Measurements from ENCODE around the gene ATP6V1E1.

The ATP6V1E1 gene

DNA sequence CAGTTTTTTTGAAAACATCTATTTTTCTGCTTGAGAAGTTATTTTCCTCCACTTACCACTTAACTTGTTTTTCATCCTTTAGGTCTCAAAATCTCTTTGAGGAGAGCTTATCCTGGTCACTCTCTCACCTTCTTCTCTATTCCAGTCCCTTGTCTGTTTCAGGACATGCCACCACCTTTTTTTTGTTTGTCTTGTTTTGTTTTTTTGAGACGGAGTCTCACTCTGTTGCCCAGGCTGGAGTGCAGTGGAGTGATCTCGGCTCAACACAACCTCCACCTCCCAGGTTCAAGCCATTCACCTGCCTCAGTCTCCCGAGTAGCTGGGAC lies 5.4 kb upstream of the ATP6V1E1 start:
- Histone ChIP-seq H3K27ac (ENCODE audit: low read depth, low read length) (no peak overlapping the region), H3K9ac (ENCODE audit: low read length) (no peak overlapping the region), H3K4me3 (ENCODE audit: insufficient read depth, low read length, poor library complexity, severe bottlenecking) (no peak overlapping the region), H2AFZ (ENCODE audit: low read depth, low read length, severe bottlenecking) (no peak overlapping the region), H4K20me1 (ENCODE audit: low read depth, low read length) (no peaks in the 10 kb centered on the region), H3K9me3 (ENCODE audit: insufficient read depth, low read length) (no peaks in the 10 kb centered on the region), H3K36me3 (ENCODE audit: low read length) (no peaks in the 10 kb centered on the region), H3K79me2 (ENCODE audit: insufficient read depth, low read length) (no peaks in the 10 kb centered on the region; the same call in 1 of the 2 replicates), H3K4me2 (ENCODE audit: low read depth, low read length, poor library complexity, severe bottlenecking) (no peak overlapping the region), H3K27me3 (ENCODE audit: low read length) (no peaks in the 10 kb centered on the region), H3F3A (ENCODE audit: insufficient read depth) (no peaks in the 10 kb centered on the region), H3K9me2 (replicated peaks; ENCODE audit: insufficient read depth, low read length) (no peaks in the 10 kb centered on the region)
- TF ChIP-seq, protein P1, sequence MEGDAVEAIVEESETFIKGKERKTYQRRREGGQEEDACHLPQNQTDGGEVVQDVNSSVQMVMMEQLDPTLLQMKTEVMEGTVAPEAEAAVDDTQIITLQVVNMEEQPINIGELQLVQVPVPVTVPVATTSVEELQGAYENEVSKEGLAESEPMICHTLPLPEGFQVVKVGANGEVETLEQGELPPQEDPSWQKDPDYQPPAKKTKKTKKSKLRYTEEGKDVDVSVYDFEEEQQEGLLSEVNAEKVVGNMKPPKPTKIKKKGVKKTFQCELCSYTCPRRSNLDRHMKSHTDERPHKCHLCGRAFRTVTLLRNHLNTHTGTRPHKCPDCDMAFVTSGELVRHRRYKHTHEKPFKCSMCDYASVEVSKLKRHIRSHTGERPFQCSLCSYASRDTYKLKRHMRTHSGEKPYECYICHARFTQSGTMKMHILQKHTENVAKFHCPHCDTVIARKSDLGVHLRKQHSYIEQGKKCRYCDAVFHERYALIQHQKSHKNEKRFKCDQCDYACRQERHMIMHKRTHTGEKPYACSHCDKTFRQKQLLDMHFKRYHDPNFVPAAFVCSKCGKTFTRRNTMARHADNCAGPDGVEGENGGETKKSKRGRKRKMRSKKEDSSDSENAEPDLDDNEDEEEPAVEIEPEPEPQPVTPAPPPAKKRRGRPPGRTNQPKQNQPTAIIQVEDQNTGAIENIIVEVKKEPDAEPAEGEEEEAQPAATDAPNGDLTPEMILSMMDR (IDR thresholded peaks at IDR 0.05; ENCODE audit: insufficient read depth, low read length, poor library complexity, severe bottlenecking) = no peak
- TF ChIP-seq EZH2phosphoT487 (conservative IDR thresholded peaks at IDR 0.05; ENCODE audit: low read length) = no peak

DNA sequence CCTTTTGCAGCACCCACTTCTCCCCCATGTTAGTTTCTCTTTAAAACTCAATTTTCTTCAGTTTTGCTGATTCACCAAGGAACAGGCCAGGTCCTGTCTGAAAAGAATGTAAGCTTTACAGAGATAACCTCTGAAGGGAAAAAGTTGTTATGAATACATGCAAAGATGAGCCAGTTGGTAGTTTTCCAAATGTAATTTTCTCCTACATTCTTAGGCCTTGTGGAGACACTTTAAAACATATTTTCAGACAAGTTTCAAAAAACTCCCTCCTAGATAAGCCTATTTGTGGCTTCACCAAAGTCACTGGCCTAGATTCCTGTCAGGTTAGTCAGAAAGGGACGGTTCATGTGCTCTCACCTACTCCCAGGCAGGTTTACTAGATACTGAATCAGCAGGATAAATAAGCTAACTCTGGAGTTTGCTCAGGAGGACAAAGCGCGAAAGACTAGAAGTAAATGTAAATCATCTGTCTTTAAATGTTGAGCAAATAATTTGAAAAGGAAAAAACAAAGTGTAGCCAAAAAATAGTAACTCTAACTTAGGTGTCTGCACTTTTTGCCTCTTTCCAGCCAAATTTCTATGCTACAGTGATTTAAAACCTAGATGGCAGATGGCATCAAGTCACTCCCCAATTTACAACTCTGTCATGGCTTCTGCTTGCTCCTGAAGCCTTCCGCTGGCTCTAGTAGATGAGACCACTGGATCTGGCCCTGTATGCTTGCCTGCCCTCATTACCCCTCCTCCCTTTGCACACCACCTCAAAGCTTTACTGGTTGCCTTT lies 4.9 kb upstream of the ATP6V1E1 start:
- Histone ChIP-seq H3K36me3 (ENCODE audit: low read length) (no peaks in the 10 kb centered on the region), H3K9me2 (replicated peaks; ENCODE audit: insufficient read depth, low read length) (no peaks in the 10 kb centered on the region), H3K9me3 (ENCODE audit: insufficient read depth, low read length) (no peaks in the 10 kb centered on the region), H3K4me3 (ENCODE audit: insufficient read depth, low read length, poor library complexity, severe bottlenecking) (no peak overlapping the region), H3K4me2 (ENCODE audit: low read depth, low read length, poor library complexity, severe bottlenecking) (no peak overlapping the region), H4K20me1 (ENCODE audit: low read depth, low read length) (no peaks in the 10 kb centered on the region), H3K27me3 (ENCODE audit: low read length) (no peaks in the 10 kb centered on the region), H3F3A (ENCODE audit: insufficient read depth) (no peaks in the 10 kb centered on the region), H3K9ac (ENCODE audit: low read length) (no peak overlapping the region), H2AFZ (ENCODE audit: low read depth, low read length, severe bottlenecking) (no peak overlapping the region), H3K27ac (ENCODE audit: low read depth, low read length) (no peak overlapping the region), H3K79me2 (ENCODE audit: insufficient read depth, low read length) (peaks cover 2% of the 10 kb centered on the region)
- TF ChIP-seq EZH2phosphoT487 (conservative IDR thresholded peaks at IDR 0.05; ENCODE audit: low read length) = no peak
- TF ChIP-seq, protein P1 (IDR thresholded peaks at IDR 0.05; ENCODE audit: insufficient read depth, low read length, poor library complexity, severe bottlenecking) = no peak

DNA sequence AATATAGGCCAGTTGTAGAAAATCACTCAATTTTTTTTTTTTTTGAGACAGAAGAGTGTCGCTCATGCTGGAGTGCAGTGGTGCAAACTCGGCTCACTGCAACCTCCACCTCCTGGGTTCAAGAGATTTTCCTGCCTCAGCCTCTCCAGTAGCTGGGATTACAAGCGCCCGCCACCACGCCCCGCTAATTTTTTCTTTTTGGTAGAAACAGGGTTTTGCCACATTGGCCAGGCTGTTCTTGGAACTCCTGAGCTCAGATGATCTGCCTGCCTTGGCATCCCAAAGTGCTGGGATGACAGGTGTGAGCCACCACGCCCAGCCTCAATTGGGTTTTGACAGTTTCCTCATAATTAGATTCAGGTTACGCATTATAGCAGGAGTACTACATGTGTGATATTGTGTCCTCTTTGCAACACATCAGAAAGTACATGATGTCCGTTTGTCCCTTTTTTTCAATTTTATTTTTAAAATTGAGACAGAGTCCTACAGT lies 2.6 kb upstream of the ATP6V1E1 start:
- Histone ChIP-seq H3K79me2 (ENCODE audit: insufficient read depth, low read length) (peaks cover 20% of the 10 kb centered on the region), H3K9ac (ENCODE audit: low read length) (no peak overlapping the region), H3K9me2 (replicated peaks; ENCODE audit: insufficient read depth, low read length) (no peaks in the 10 kb centered on the region), H3K9me3 (ENCODE audit: insufficient read depth, low read length) (no peaks in the 10 kb centered on the region), H3K4me3 (ENCODE audit: insufficient read depth, low read length, poor library complexity, severe bottlenecking) (no peak overlapping the region), H3K36me3 (ENCODE audit: low read length) (no peaks in the 10 kb centered on the region), H2AFZ (ENCODE audit: low read depth, low read length, severe bottlenecking) (no peak overlapping the region), H3K27ac (ENCODE audit: low read depth, low read length) (no peak overlapping the region), H3K27me3 (ENCODE audit: low read length) (no peaks in the 10 kb centered on the region), H4K20me1 (ENCODE audit: low read depth, low read length) (no peaks in the 10 kb centered on the region), H3F3A (ENCODE audit: insufficient read depth) (no peaks in the 10 kb centered on the region), H3K4me2 (ENCODE audit: low read depth, low read length, poor library complexity, severe bottlenecking) (no peak overlapping the region)
- TF ChIP-seq, protein P1 (IDR thresholded peaks at IDR 0.05; ENCODE audit: insufficient read depth, low read length, poor library complexity, severe bottlenecking) = no peak
- no peak for TF ChIP-seq EZH2phosphoT487 (conservative IDR thresholded peaks at IDR 0.05; ENCODE audit: low read length)

Data from SU-DHL-6 (cell line).